Measurements from ENCODE around the gene IKZF4. TPM values are rescaled to one million over a fixed set of nuclear protein-coding genes. Genes with fewer than 3 reads are reported as not detected.
"Not testable (repeated sequence)": the region's sequence is repeated elsewhere in the genome, so short reads cannot be mapped to it uniquely, and the experiment has no call there.

IKZF4 gene
- total RNA-seq, 1 donor from 2014 or later, result 22.5 TPM

GRCh38 chr12:55984861-55985260, 36.0 kb upstream of the IKZF4 start:
- no peak overlapping the region for H3K4me3 Mint-ChIP-seq
- H3K27me3 Mint-ChIP-seq (ENCODE audit: low read depth), result no peaks in the 10 kb centered on the region
- no peak for DNase-seq (ENCODE audit: low spot score in 2 of 2, unreplicated experiment in 2 of 2)
- no peak for TF ChIP-seq CTCF (IDR thresholded peaks at IDR 0.05; ENCODE audit: unreplicated experiment)
- H3K36me3 Mint-ChIP-seq, result peaks cover 26% of the 10 kb centered on the region
- no peaks in the 10 kb centered on the region for H3K4me1 Mint-ChIP-seq
- H3K9me3 Mint-ChIP-seq, result no peaks in the 10 kb centered on the region
- no peak overlapping the region for H3K27ac Mint-ChIP-seq

- no peaks in the 10 kb centered on the region for H3K27me3 Mint-ChIP-seq (ENCODE audit: low read depth)
- H3K36me3 Mint-ChIP-seq, result peaks cover 27% of the 10 kb centered on the region
- H3K27ac Mint-ChIP-seq, result no peak overlapping the region
- H3K9me3 Mint-ChIP-seq, result no peaks in the 10 kb centered on the region
- no peaks in the 10 kb centered on the region for H3K4me1 Mint-ChIP-seq
- no peak for DNase-seq (ENCODE audit: low spot score in 2 of 2, unreplicated experiment in 2 of 2)
- TF ChIP-seq CTCF (IDR thresholded peaks at IDR 0.05; ENCODE audit: unreplicated experiment), result no peak
- no peak overlapping the region for H3K4me3 Mint-ChIP-seq
Measured at GRCh38 chr12:55985341-55985740, 35.5 kb upstream of the IKZF4 start.

- not testable (repeated sequence) for H3K27ac Mint-ChIP-seq; H3K27me3 Mint-ChIP-seq (ENCODE audit: low read depth); H3K4me1 Mint-ChIP-seq; DNase-seq (ENCODE audit: low spot score in 2 of 2, unreplicated experiment in 2 of 2); H3K4me3 Mint-ChIP-seq; H3K9me3 Mint-ChIP-seq
- H3K36me3 Mint-ChIP-seq, result peaks cover 28% of the 10 kb centered on the region
Measured at GRCh38 chr12:55985976-55986375, 34.9 kb upstream of the IKZF4 start.

DNA sequence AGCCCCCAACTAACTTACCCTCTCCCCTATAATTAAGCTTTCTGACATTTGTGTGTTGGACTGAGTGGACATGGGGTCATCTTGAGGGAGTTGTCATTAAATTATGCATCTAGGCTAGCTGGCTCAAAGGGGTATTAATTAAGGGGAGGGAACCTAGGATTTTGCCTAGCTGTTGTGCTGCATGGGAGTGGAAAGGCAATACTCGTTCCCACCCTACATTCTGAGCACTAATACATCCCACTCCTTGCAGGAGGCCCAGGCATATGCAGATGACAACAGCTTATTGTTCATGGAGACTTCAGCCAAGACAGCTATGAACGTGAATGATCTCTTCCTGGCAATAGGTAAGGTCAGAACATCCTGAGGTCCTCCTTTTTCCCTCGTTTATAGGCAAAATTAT, 29.7 kb upstream of the IKZF4 start:
- no peak overlapping the region for H3K4me3 Mint-ChIP-seq
- H3K36me3 Mint-ChIP-seq, result peaks cover 42% of the 10 kb centered on the region
- no peak for DNase-seq (ENCODE audit: low spot score in 2 of 2, unreplicated experiment in 2 of 2)
- no peak for TF ChIP-seq CTCF (IDR thresholded peaks at IDR 0.05; ENCODE audit: unreplicated experiment)
- no peaks in the 10 kb centered on the region for H3K27me3 Mint-ChIP-seq (ENCODE audit: low read depth)
- H3K4me1 Mint-ChIP-seq, result no peaks in the 10 kb centered on the region
- no peak overlapping the region for H3K27ac Mint-ChIP-seq
- H3K9me3 Mint-ChIP-seq, result no peaks in the 10 kb centered on the region

GRCh38 chr12:55993230-55993853, 27.5 kb upstream of the IKZF4 start:
- Mint-ChIP-seq H3K4me1 (peaks cover 11% of the 10 kb centered on the region), H3K36me3 (peaks cover 42% of the 10 kb centered on the region), H3K27me3 (ENCODE audit: low read depth) (no peaks in the 10 kb centered on the region), H3K9me3 (no peaks in the 10 kb centered on the region), H3K27ac (no peak overlapping the region), H3K4me3 (no peak overlapping the region)
- no peak for DNase-seq (ENCODE audit: low spot score in 2 of 2, unreplicated experiment in 2 of 2)
- TF ChIP-seq CTCF (IDR thresholded peaks at IDR 0.05; ENCODE audit: unreplicated experiment), result no peak

GRCh38 chr12:55995366-55995765, 25.5 kb upstream of the IKZF4 start:
- no peak for TF ChIP-seq CTCF (IDR thresholded peaks at IDR 0.05; ENCODE audit: unreplicated experiment)
- no peaks in the 10 kb centered on the region for H3K27me3 Mint-ChIP-seq (ENCODE audit: low read depth)
- no peak overlapping the region for H3K27ac Mint-ChIP-seq

More at GRCh38 chr12:55995366-55995765, 25.5 kb upstream of the IKZF4 start:
- Mint-ChIP-seq H3K36me3 (peaks cover 30% of the 10 kb centered on the region), H3K9me3 (no peaks in the 10 kb centered on the region), H3K4me1 (peaks cover 11% of the 10 kb centered on the region), H3K4me3 (no peak overlapping the region)
- no peak for DNase-seq (ENCODE audit: low spot score in 2 of 2, unreplicated experiment in 2 of 2)
